Spleen (tissue), 11 donors: ENCODE results near the gene PLCB1. TPM values are rescaled to one million over a fixed set of nuclear protein-coding genes. Genes with fewer than 3 reads are reported as not detected.

Source experiments
- DNase-seq: peaks from one replicate; pipeline ENCODE4 v3.0.0-alpha.2; 2020
- H3K27ac ChIP-seq, 8 donors: fragments of 200-600 bp; sonication (generic) in 7 of 8; 1 replicate in 4 of 8; 2 replicates in 4 of 8; pipeline versions ENCODE4 v1.5.0 to v1.8.0; 2016 to 2021; ENCODE audit warnings: inconsistent platforms in 4 of 8, mild to moderate bottlenecking in 4 of 8, moderate library complexity in 1 of 8
- H3K27me3 ChIP-seq, 7 donors: fragments of 200-600 bp; sonication (generic) in 6 of 7; replicated peaks in 1 of 7; 1 replicate in 4 of 7; 2 replicates in 3 of 7; pipeline versions ENCODE4 v1.5.0 to v1.8.0; 2016 to 2021; ENCODE audit warnings: inconsistent platforms in 3 of 7, mild to moderate bottlenecking in 1 of 7
- H3K36me3 ChIP-seq, 6 donors: fragments of 200-600 bp; sonication (generic) in 5 of 6; 1 replicate in 4 of 6; 2 replicates in 2 of 6; pipeline versions ENCODE4 v1.5.0 to v1.8.0; 2016 to 2021; ENCODE audit warnings: inconsistent platforms in 2 of 6
- H3K4me1 ChIP-seq, 6 donors: fragments of 200-600 bp; sonication (generic) in 5 of 6; 1 replicate in 3 of 6; 2 replicates in 3 of 6; pipeline versions ENCODE4 v1.5.0 to v1.8.0; 2016 to 2021; ENCODE audit warnings: inconsistent platforms in 3 of 6
- H3K4me3 ChIP-seq, 8 donors: fragments of 200-600 bp; sonication (generic) in 7 of 8; 1 replicate in 4 of 8; 2 replicates in 4 of 8; pipeline versions ENCODE4 v1.5.0 to v1.8.0; 2016 to 2021; ENCODE audit warnings: inconsistent platforms in 4 of 8, mild to moderate bottlenecking in 4 of 8, moderate library complexity in 2 of 8
- H3K9me3 ChIP-seq, 8 donors: fragments of 200-600 bp; sonication (generic) in 7 of 8; 1 replicate in 4 of 8; 2 replicates in 4 of 8; pipeline versions ENCODE4 v1.5.0 to v1.8.0; 2016 to 2021; ENCODE audit warnings: inconsistent platforms in 4 of 8
- CTCF ChIP-seq, 11 experiments: fragments of 200-600 bp in 7 of 11; fragments of 450-650 bp in 4 of 11; sonication (generic) in 4 of 11; IDR thresholded peaks in 8 of 11; conservative IDR thresholded peaks in 3 of 11; 1 replicate in 7 of 11; 2 replicates in 4 of 11; pipeline versions ENCODE4 v1.4.0 to v1.8.0; 2016 to 2021; ENCODE audit warnings: antibody characterized with exemption in 11 of 11, inconsistent platforms in 4 of 11, mild to moderate bottlenecking in 1 of 11
- POLR2A ChIP-seq, 3 donors: fragments of 450-650 bp; IDR thresholded peaks; one replicate each; pipeline ENCODE4 v1.5.1; 2017; ENCODE audit warnings: antibody characterized with exemption in 3 of 3, mild to moderate bottlenecking in 1 of 3
- POLR2AphosphoS5 ChIP-seq, 3 donors: sonication (generic); formaldehyde crosslinking; IDR thresholded peaks; one replicate each; pipeline ENCODE4 v1.5.1; 2017; ENCODE audit warnings: antibody characterized with exemption in 3 of 3
- WGBS, 5 donors: extraction: QIAGEN DNeasy Blood & Tissue Kit in 3 of 5; methylation state at CpG; one replicate each; pipeline versions ENCODE4 v1.1.5 to v1.1.7; 2013 to 2018; 5-methylcytosine and 5-hydroxymethylcytosine counted together
- intact Hi-C: fragments of 100-400 bp; cut with DNase I; formaldehyde crosslinking; loops from one replicate; pipeline ENCODE4 v1.15.0; 2023; ENCODE audit warnings: low total_unique reads
- polyA plus RNA-seq, 3 donors: library from polyadenylated mRNA; stranded (reverse); fragments of 200-250 nt; gene quantifications; one replicate each; pipeline ENCODE4 v1.2.1, GENCODE V29; 2013
- total RNA-seq, 7 donors: library from RNA; depleted of rRNA in 3 of 7; stranded (reverse); fragments of >200 nt in 3 of 7; fragmentation: NEBNext Ultra II Directional in 4 of 7; extraction: Animal tissue kit (Norgen Biotek cat#: 25700) in 4 of 7; gene quantifications; one replicate each; pipeline versions ENCODE4 v1.1.0 to v1.2.1, GENCODE V29; 2016 to 2021
- donor health status: healthy with polysubstance abuse.
- donor health status: DM: no; HTN: no; CAD: no; lungs with moderate emphysema.
- donor health status: DM: no; HTN: no; CAD: no.
- donor health status: Bipolar disorder and iron deficiency.
- donor health status: healthy.
- donor health status: DM: no; HTN: no; CAD: no.
- donor health status: DM: yes; HTN: yes; CAD: no.

PLCB1 gene
- total and polyA plus RNA-seq, 10 donors = 1.0 to 33.7 (median 16.2) TPM

DNA sequence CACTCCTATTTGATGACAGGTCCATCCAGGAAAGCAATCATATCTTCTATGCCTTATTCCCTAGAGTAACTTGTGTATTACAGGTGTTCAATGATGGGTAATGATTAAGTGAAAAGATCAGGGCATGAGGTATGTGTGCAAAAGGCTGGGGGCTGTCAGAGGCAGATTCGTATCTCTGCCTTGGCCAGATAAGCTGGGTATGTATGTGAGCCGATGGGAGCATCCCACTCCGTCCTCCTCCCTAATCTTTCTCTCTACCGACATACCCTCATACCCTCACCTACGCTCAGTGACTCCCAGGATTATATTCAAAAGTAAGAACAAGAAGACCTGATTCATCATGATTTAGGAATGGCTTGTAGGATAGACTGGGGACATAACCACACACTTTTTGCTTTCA, 238.7 kb downstream of the PLCB1 start:
- Histone ChIP-seq H3K36me3 (no peaks in the 10 kb centered on the region), H3K4me3 (no peak overlapping the region), H3K27ac (no peak overlapping the region), H3K27me3 (peaks cover 0 to 5% (median 0%) of the 10 kb centered on the region in 7 donors), H3K9me3 (no peaks in the 10 kb centered on the region), H3K4me1 (peaks cover 0 to 15% (median 0%) of the 10 kb centered on the region in 6 donors)
- 92 to 99% (median 92%) methylated on average over 5 of the region's 5 CpGs for WGBS, 5 donors
- no peak for DNase-seq
- TF ChIP-seq POLR2A (IDR thresholded peaks at IDR 0.05) (no peak), CTCF (IDR thresholded peaks at IDR 0.05 in 8 of 11, conservative IDR thresholded peaks at IDR 0.05 in 3 of 11) (no peak), POLR2AphosphoS5 (IDR thresholded peaks at IDR 0.05) (no peak)
- intact Hi-C loops = no loop called here

GRCh38 chr20:8372824-8373380, 240.8 kb downstream of the PLCB1 start:
- WGBS, 5 donors = 38 to 59% (median 50%) methylated on average over 5 of the region's 5 CpGs
- TF ChIP-seq POLR2AphosphoS5 (IDR thresholded peaks at IDR 0.05) (no peak), CTCF (IDR thresholded peaks at IDR 0.05 in 8 of 11, conservative IDR thresholded peaks at IDR 0.05 in 3 of 11) (no peak), POLR2A (IDR thresholded peaks at IDR 0.05) (no peak)
- no peak for DNase-seq
- Histone ChIP-seq H3K27ac (no peak overlapping the region), H3K4me3 (no peak overlapping the region), H3K9me3 (no peaks in the 10 kb centered on the region), H3K27me3 (peaks cover 0 to 5% (median 0%) of the 10 kb centered on the region in 7 donors), H3K36me3 (no peaks in the 10 kb centered on the region), H3K4me1 (peaks cover 0 to 15% (median 0%) of the 10 kb centered on the region in 6 donors)
- intact Hi-C loops = no loop called here

DNA sequence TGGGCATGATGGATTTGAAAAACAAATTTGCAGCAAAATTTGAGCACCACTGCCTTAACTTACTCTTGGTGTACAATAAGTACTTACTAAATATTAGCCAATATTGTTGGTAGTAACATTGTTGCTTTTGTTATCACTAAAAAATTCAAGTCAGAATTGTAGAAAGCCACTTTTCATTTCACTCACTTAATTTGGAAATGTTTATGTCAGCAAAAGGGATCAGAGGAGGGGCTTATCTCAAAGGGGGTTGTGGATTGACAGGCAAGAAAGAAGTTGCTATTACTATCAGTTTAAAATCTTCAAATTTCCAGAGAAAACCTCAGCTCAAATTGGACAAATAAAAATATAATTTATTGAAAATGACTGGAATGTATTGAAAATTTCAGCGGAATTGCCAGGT, 241.5 kb downstream of the PLCB1 start:
- WGBS, 5 donors = 90 to 100% (median 100%) methylated on average over 1 of the region's 1 CpG
- peaks cover 0 to 5% (median 0%) of the 10 kb centered on the region in 7 donors for H3K27me3 ChIP-seq
- intact Hi-C loops = no loop called here

More for the DNA sequence above, 241.5 kb downstream of the PLCB1 start:
- no peak for TF ChIP-seq CTCF (IDR thresholded peaks at IDR 0.05 in 8 of 11, conservative IDR thresholded peaks at IDR 0.05 in 3 of 11)
- TF ChIP-seq POLR2A (IDR thresholded peaks at IDR 0.05) = no peak
- TF ChIP-seq POLR2AphosphoS5 (IDR thresholded peaks at IDR 0.05) = no peak
- H3K4me3 ChIP-seq = no peak overlapping the region
- H3K27ac ChIP-seq = no peak overlapping the region
- H3K9me3 ChIP-seq = no peaks in the 10 kb centered on the region
- peaks cover 0 to 13% (median 0%) of the 10 kb centered on the region in 6 donors for H3K4me1 ChIP-seq
- no peaks in the 10 kb centered on the region for H3K36me3 ChIP-seq
- DNase-seq = no peak
